Uterus (tissue), 2 donors: Measurements from ENCODE around the gene CACNB3.

Experiments
- POLR2A ChIP-seq, 2 donors: fragments of 450-650 bp; IDR thresholded peaks; one replicate each; pipeline ENCODE4 v1.6.1; 2016; ENCODE audit warnings: antibody characterized with exemption in 2 of 2, mild to moderate bottlenecking in 1 of 2, moderate library complexity in 1 of 2
- TF ChIP-seq, protein P1 (sequence below), 4 experiments: fragments of 200-600 bp in 2 of 4; fragments of 450-650 bp in 2 of 4; sonication (generic) in 2 of 4; IDR thresholded peaks; one replicate each; pipeline ENCODE4 v1.5.1; 2016 to 2019; ENCODE audit warnings: antibody characterized with exemption in 4 of 4, mild to moderate bottlenecking in 2 of 4, moderate library complexity in 1 of 4

DNA sequence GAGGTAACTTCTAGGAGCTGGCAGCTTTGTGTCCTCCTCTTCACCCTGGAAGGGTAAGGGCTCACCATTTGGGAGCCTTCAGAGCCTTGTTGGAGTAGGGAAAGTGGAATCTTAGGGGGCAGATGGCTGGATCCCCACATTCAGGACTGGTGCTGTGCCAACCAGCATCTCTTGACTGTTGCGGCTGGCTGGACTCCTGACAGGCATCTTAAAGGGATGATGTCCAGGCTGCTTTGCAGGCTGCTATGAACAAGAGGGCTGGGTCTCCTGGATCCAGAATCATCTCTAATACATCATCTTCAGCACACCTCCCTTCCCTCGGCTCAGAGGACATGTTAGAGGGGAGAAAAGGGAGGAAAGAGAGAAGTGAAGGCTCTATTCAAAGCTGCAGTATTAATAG lies 4.4 kb downstream of the CACNB3 start:
- TF ChIP-seq, protein P1, sequence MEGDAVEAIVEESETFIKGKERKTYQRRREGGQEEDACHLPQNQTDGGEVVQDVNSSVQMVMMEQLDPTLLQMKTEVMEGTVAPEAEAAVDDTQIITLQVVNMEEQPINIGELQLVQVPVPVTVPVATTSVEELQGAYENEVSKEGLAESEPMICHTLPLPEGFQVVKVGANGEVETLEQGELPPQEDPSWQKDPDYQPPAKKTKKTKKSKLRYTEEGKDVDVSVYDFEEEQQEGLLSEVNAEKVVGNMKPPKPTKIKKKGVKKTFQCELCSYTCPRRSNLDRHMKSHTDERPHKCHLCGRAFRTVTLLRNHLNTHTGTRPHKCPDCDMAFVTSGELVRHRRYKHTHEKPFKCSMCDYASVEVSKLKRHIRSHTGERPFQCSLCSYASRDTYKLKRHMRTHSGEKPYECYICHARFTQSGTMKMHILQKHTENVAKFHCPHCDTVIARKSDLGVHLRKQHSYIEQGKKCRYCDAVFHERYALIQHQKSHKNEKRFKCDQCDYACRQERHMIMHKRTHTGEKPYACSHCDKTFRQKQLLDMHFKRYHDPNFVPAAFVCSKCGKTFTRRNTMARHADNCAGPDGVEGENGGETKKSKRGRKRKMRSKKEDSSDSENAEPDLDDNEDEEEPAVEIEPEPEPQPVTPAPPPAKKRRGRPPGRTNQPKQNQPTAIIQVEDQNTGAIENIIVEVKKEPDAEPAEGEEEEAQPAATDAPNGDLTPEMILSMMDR (IDR thresholded peaks at IDR 0.05) = no peak
- TF ChIP-seq POLR2A (IDR thresholded peaks at IDR 0.05) = no peak
